Hematopoietic multipotent progenitor cell treated with erythropoietin and hydrocortisone succinate and interleukin-3 and kit ligand, for 8 days (in vitro differentiated cells): ENCODE results near the gene FXYD3.
"Not testable (repeated sequence)": the region's sequence is repeated elsewhere in the genome, so short reads cannot be mapped to it uniquely, and the experiment has no call there.

Experiments
- DNase-seq: peaks from one replicate; pipeline ENCODE4 v3.0.0-alpha.2; 2015

FXYD3 gene

GRCh38 chr19:35087393-35087792 lies 28.2 kb upstream of the FXYD3 start:
- no peak for DNase-seq

GRCh38 chr19:35088131-35088913 lies 27.3 kb upstream of the FXYD3 start:
- no peak for DNase-seq

GRCh38 chr19:35089554-35089953 lies 26.1 kb upstream of the FXYD3 start:
- DNase-seq = no peak

GRCh38 chr19:35090160-35090505 lies 25.5 kb upstream of the FXYD3 start:
- no peak for DNase-seq

GRCh38 chr19:35090506-35091214 lies 25.0 kb upstream of the FXYD3 start:
- DNase-seq = peak; percentile 78

- DNase-seq = no peak
Measured at GRCh38 chr19:35093430-35093829, 22.2 kb upstream of the FXYD3 start.

- DNase-seq = no peak
Measured at GRCh38 chr19:35093941-35094647, 21.5 kb upstream of the FXYD3 start.

GRCh38 chr19:35094656-35095055 lies 21.0 kb upstream of the FXYD3 start:
- no peak for DNase-seq

- no peak for DNase-seq
Measured at GRCh38 chr19:35095667-35096368, 19.8 kb upstream of the FXYD3 start.

GRCh38 chr19:35098413-35099049 lies 17.1 kb upstream of the FXYD3 start:
- DNase-seq = no peak

GRCh38 chr19:35099155-35099896 lies 16.3 kb upstream of the FXYD3 start:
- no peak for DNase-seq

GRCh38 chr19:35099897-35100275 lies 15.7 kb upstream of the FXYD3 start:
- no peak for DNase-seq

GRCh38 chr19:35100588-35101533 lies 14.8 kb upstream of the FXYD3 start:
- DNase-seq = no peak

GRCh38 chr19:35101949-35102348 lies 13.7 kb upstream of the FXYD3 start:
- DNase-seq = not testable (repeated sequence)

GRCh38 chr19:35103614-35104013 lies 12.0 kb upstream of the FXYD3 start:
- DNase-seq = not testable (repeated sequence)

GRCh38 chr19:35104361-35104760 lies 11.3 kb upstream of the FXYD3 start:
- no peak for DNase-seq

- no peak for DNase-seq
Measured at GRCh38 chr19:35105047-35105410, 10.6 kb upstream of the FXYD3 start.

- DNase-seq = no peak
Measured at GRCh38 chr19:35105411-35106290, 10.0 kb upstream of the FXYD3 start.

GRCh38 chr19:35106291-35106583 lies 9.4 kb upstream of the FXYD3 start:
- DNase-seq = no peak

GRCh38 chr19:35106898-35107541 lies 8.6 kb upstream of the FXYD3 start:
- DNase-seq = no peak
